HPDE6-E6E7 (cell line): ENCODE data around the gene IL7R.

ENCODE experiments used
- DNase-seq: peaks from one replicate; pipeline ENCODE4 v3.0.0; 2011; ENCODE audit warnings: missing footprints; ENCODE audit errors: extremely low spot score

Gene IL7R

GRCh38 chr5:35908228-35908627 lies 51.5 kb downstream of the IL7R start:
- no peak for DNase-seq

- DNase-seq, result no peak
These were observed 52.1 kb downstream of the IL7R start for GRCh38 chr5:35908814-35909213.

DNA sequence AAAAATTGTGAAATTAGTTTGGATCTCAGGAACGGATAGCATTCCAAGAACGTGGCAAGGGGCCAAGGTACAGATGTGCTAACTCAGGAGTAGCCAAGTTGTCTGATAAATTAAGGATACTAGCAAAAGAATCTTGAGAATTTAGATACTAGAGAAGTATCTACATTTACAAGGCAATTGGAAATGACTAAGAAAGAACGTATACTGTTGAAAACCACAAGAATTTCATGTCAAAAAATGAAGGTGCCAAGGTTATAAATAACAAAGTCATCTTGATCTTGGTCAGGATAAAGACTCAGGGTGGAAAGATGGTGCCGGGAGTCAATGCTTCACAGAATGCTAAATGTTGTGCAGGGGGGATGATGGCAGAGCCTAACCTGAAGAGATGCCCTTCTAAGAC lies 62.5 kb downstream of the IL7R start:
- no peak for DNase-seq

DNA sequence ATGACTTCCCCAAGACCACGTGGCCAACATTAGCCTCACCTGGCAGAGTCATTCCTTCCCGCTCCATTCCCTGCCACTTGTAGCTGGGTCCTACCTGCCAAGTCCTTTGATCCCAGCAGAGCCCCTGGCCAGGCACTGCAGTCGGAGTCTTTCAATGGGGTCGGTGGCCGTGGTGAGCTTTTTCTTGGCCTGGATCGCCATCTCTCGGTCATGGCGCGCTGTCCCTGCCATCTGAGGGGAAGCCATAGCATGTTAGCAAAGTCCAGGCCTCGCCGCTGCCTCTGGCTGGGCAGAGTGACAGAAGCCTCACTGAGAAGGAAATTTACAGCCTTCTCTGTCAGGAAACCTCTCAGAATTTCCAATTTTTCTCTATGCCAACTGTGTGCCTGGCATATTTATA lies 64.2 kb downstream of the IL7R start:
- DNase-seq, result no peak

DNA sequence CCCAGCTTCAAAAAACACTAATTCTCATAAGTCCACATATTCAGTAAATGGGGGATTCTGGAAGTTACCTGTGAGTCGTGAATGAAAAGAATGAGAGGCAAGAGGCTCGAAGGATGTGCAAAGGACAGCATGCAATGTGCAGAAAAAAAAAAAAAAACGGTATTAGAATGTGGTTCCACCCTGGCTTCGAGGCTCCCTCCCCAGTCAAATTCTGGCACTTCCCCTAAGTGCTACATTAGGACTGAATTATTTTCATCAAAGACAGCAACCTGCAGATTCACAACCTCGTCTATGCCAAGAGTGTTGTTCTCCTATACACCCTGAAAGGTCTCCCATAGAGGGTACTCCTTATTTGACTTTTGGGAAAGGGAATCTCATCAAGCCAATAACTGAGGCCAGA lies 65.2 kb downstream of the IL7R start:
- DNase-seq, result no peak

DNA sequence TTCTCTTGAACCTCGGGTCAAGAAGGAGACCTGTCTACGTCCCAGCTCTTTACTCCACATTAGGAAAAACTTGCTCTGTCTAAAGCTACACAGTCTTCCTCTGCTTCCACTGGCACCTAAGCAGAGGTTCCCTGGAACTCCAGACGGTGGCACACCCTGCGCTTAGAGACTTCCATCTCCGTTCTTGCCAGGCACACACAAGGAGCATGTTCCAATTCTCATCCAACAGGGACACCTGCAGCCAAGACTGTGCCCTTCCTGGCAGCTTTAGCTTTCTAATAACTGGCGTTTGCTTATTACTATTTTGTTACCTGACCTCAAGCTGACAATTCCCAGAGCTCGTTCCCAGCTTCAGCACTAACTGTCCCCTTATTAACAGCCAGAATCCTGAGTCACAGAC lies 65.8 kb downstream of the IL7R start:
- DNase-seq, result no peak

- DNase-seq, result no peak
These were observed 67.6 kb downstream of the IL7R start for GRCh38 chr5:35924122-35924949.

DNA sequence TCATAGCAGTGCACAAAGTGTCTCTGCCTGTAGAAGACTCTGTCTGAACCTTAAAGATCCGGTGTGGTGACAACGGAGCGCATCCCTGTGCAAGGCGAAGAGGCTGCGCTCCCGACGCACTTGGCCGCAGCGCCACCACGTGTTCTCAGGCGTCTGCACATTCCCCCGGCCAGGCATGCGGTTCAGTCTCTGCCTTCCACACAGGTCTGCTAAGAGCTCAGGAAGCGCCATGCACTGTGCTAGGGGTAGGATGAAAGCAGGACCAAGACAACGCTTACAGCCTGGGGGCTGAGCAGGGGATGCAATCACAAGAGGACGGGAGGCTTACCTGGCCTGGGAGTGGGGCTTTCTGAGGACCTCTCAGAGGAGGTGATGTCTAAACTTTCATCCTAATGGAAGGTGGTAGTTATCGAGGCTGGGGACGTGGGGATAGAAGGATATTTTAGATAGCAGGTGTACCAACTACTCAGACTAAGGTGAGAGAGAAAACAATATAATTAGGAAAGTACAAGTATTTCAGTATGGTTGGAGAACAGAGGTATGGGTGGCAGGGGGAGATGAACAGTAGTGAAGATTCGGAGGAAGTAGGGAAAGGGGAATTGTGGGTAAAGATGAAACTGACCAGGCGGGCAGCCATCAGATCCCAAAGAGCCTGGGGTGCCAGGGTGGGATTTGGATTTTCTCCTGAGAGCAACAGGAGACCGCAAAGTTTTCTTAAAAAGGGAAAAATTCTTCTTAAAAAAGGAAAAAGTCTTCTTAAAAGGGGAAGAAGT lies 68.4 kb downstream of the IL7R start:
- DNase-seq, result peak; percentile 43

GRCh38 chr5:35926389-35927051 lies 69.8 kb downstream of the IL7R start:
- DNase-seq, result peak; percentile 36
